ENCODE results near the gene P2RX1.

P2RX1 gene

GRCh38 chr17:3852561-3852960 lies 63.7 kb downstream of the P2RX1 start:
- no peak for TF ChIP-seq TAF1 (IDR thresholded peaks at IDR 0.05; ENCODE audit: borderline replicate concordance, insufficient read depth, low read length)
- TF ChIP-seq FOXP2 (optimal IDR thresholded peaks at IDR 0.05; ENCODE audit: borderline replicate concordance, extremely low read depth, extremely low read length, insufficient read depth), result no peak
- TF ChIP-seq POLR2AphosphoS5 (IDR thresholded peaks at IDR 0.05; ENCODE audit: low read depth, low read length), result no peak
- no peak for TF ChIP-seq SIN3A (IDR thresholded peaks at IDR 0.05; ENCODE audit: borderline replicate concordance, insufficient read depth, low read length)
- no peak for TF ChIP-seq REST (IDR thresholded peaks at IDR 0.05; ENCODE audit: insufficient read depth in 1 of 2, low read depth in 2 of 2, low read length in 2 of 2)

GRCh38 chr17:3851461-3852100 lies 64.7 kb downstream of the P2RX1 start:
- TF ChIP-seq POLR2AphosphoS5 (IDR thresholded peaks at IDR 0.05; ENCODE audit: low read depth, low read length) (no peak), SIN3A (IDR thresholded peaks at IDR 0.05; ENCODE audit: borderline replicate concordance, insufficient read depth, low read length) (no peak), FOXP2 (optimal IDR thresholded peaks at IDR 0.05; ENCODE audit: borderline replicate concordance, extremely low read depth, extremely low read length, insufficient read depth) (no peak), REST (IDR thresholded peaks at IDR 0.05; ENCODE audit: insufficient read depth in 1 of 2, low read depth in 2 of 2, low read length in 2 of 2) (no peak), TAF1 (IDR thresholded peaks at IDR 0.05; ENCODE audit: borderline replicate concordance, insufficient read depth, low read length) (no peak)

GRCh38 chr17:3848229-3848835 lies 67.9 kb downstream of the P2RX1 start:
- TF ChIP-seq FOXP2 (optimal IDR thresholded peaks at IDR 0.05; ENCODE audit: borderline replicate concordance, extremely low read depth, extremely low read length, insufficient read depth) (no peak), POLR2AphosphoS5 (IDR thresholded peaks at IDR 0.05; ENCODE audit: low read depth, low read length) (no peak), REST (IDR thresholded peaks at IDR 0.05; ENCODE audit: insufficient read depth in 1 of 2, low read depth in 2 of 2, low read length in 2 of 2) (no peak), TAF1 (IDR thresholded peaks at IDR 0.05; ENCODE audit: borderline replicate concordance, insufficient read depth, low read length) (no peak)

- TF ChIP-seq SIN3A (IDR thresholded peaks at IDR 0.05; ENCODE audit: borderline replicate concordance, insufficient read depth, low read length) (no peak), FOXP2 (optimal IDR thresholded peaks at IDR 0.05; ENCODE audit: borderline replicate concordance, extremely low read depth, extremely low read length, insufficient read depth) (no peak), REST (IDR thresholded peaks at IDR 0.05; ENCODE audit: insufficient read depth in 1 of 2, low read depth in 2 of 2, low read length in 2 of 2) (no peak), TAF1 (IDR thresholded peaks at IDR 0.05; ENCODE audit: borderline replicate concordance, insufficient read depth, low read length) (no peak), POLR2AphosphoS5 (IDR thresholded peaks at IDR 0.05; ENCODE audit: low read depth, low read length) (no peak)
Observed at GRCh38 chr17:3847165-3847670, 69.0 kb downstream of the P2RX1 start.
